Tibial artery (tissue), 4 donors: ENCODE data around the gene A2M.
A peak's percentile ranks its signal among the peaks of the same experiment; 100 is the strongest.

Experiments
- DNase-seq, 2 donors: peaks; one replicate each; pipeline ENCODE4 v3.0.0-alpha.2; 2019
- H3K27ac ChIP-seq, 2 donors: fragments of 200-600 bp; sonication (generic) in 1 of 2; 1 replicate in 1 of 2; 2 replicates in 1 of 2; pipeline ENCODE4 v1.5.1; 2018 to 2019; ENCODE audit warnings: mild to moderate bottlenecking in 1 of 2
- H3K27me3 ChIP-seq, 2 donors: fragments of 200-600 bp; sonication (generic) in 1 of 2; one replicate each; pipeline versions ENCODE4 v1.5.1 to v1.6.0; 2016 to 2019
- H3K36me3 ChIP-seq, 3 donors: fragments of 200-600 bp; sonication (generic) in 2 of 3; one replicate each; pipeline ENCODE4 v1.5.1; 2016 to 2019; ENCODE audit warnings: mild to moderate bottlenecking in 2 of 3
- H3K4me1 ChIP-seq, 4 donors: fragments of 200-600 bp; sonication (generic) in 2 of 4; 1 replicate in 3 of 4; 2 replicates in 1 of 4; pipeline ENCODE4 v1.5.1; 2016 to 2019
- H3K4me3 ChIP-seq, 2 donors: fragments of 200-600 bp; sonication (generic) in 1 of 2; 1 replicate in 1 of 2; 2 replicates in 1 of 2; pipeline ENCODE4 v1.5.1; 2018 to 2019; ENCODE audit warnings: mild to moderate bottlenecking in 2 of 2
- H3K9me3 ChIP-seq, 3 donors: fragments of 200-600 bp; sonication (generic) in 1 of 3; one replicate each; pipeline ENCODE4 v1.5.1; 2016 to 2019
- CTCF ChIP-seq, 2 experiments: fragments of 200-600 bp in 1 of 2; fragments of 450-650 bp in 1 of 2; IDR thresholded peaks; one replicate each; pipeline ENCODE4 v1.5.1; 2017 to 2019; ENCODE audit warnings: antibody characterized with exemption in 2 of 2, mild to moderate bottlenecking in 1 of 2, moderate library complexity in 1 of 2
- intact Hi-C: fragments of 100-400 bp; cut with DNase I; formaldehyde crosslinking; loops from one replicate; pipeline ENCODE4 v1.15.0; 2023; ENCODE audit warnings: low total_unique reads

A2M gene

DNA sequence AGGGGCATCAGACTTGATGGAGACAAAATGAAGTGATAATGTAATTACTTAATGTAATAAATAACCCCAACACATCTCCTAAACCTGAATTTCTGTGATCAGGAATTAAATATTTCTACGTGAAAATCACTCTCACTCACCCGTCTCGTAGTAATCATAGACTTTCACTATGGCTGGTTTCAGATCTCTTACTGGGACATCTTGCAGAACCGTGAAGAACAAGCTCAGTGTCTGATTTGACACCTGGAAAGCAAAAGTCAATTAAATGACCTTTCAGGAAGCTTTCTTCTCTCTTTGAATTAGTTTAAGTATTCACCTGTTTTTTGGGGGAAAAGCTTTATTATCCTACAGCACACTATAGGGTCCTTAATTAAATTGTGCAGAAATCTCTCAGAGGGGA is 47.1 kb downstream of the A2M start:
- Histone ChIP-seq H3K27me3 (no peaks in the 10 kb centered on the region), H3K9me3 (no peaks in the 10 kb centered on the region), H3K27ac (no peak overlapping the region), H3K36me3 (peaks cover 60 to 69% (median 65%) of the 10 kb centered on the region in 3 donors), H3K4me1 (peaks cover 0 to 19% (median 14%) of the 10 kb centered on the region in 4 donors), H3K4me3 (no peak overlapping the region)
- DNase-seq, result no peak
- intact Hi-C loops, result loop anchor here (10.0 kb wide), 1 partner anchor 576 kb away; no protein-coding TSS in a partner anchor
- TF ChIP-seq CTCF (IDR thresholded peaks at IDR 0.05), result no peak

DNA sequence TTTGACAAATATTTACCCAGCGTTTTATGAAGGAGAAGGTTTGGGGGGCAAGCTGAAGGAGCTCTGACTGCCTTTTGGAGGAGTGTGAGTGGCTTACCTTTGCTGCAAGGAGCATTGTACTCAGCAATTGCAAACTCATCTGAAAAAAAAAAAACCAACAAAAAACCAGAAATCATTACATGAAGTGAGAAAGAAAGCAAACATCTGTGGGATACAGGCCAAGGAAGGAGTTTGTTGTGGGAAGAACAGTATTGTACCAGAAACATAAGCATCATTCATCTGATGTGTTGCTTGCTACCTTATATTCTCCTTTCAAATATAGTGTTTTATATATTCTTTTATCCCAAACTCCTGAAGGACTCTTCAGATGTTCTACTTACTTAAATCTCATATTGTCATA is 47.6 kb downstream of the A2M start:
- no peak for TF ChIP-seq CTCF (IDR thresholded peaks at IDR 0.05)
- Histone ChIP-seq H3K9me3 (no peaks in the 10 kb centered on the region), H3K27me3 (no peaks in the 10 kb centered on the region), H3K27ac (no peak overlapping the region), H3K36me3 (peaks cover 55 to 64% (median 60%) of the 10 kb centered on the region in 3 donors), H3K4me1 (peaks cover 0 to 22% (median 16%) of the 10 kb centered on the region in 4 donors), H3K4me3 (no peak overlapping the region)
- intact Hi-C loops, result loop anchor here (10.0 kb wide), 1 partner anchor 577 kb away; no protein-coding TSS in a partner anchor
- no peak for DNase-seq

GRCh38 chr12:9066755-9067423 is 48.8 kb downstream of the A2M start:
- Histone ChIP-seq H3K36me3 (peaks cover 43 to 52% (median 48%) of the 10 kb centered on the region in 3 donors), H3K9me3 (no peaks in the 10 kb centered on the region), H3K4me3 (no peak overlapping the region), H3K27ac (peak overlapping the region in 1 of 2 donors; percentile 98), H3K27me3 (no peaks in the 10 kb centered on the region), H3K4me1 (peaks cover 0 to 22% (median 16%) of the 10 kb centered on the region in 4 donors)
- intact Hi-C loops, result loop anchor here (10.0 kb wide), 1 partner anchor 578 kb away; no protein-coding TSS in a partner anchor
- no peak for TF ChIP-seq CTCF (IDR thresholded peaks at IDR 0.05)
- DNase-seq, result no peak

- no peak for DNase-seq
- Histone ChIP-seq H3K36me3 (peaks cover 36 to 45% (median 41%) of the 10 kb centered on the region in 3 donors), H3K4me1 (peaks cover 0 to 22% (median 16%) of the 10 kb centered on the region in 4 donors), H3K9me3 (no peaks in the 10 kb centered on the region), H3K4me3 (no peak overlapping the region), H3K27ac (peak overlapping the region; percentile 94 to 98), H3K27me3 (no peaks in the 10 kb centered on the region)
- no peak for TF ChIP-seq CTCF (IDR thresholded peaks at IDR 0.05)
- intact Hi-C loops, result loop anchor here (10.0 kb wide), 1 partner anchor 579 kb away; no protein-coding TSS in a partner anchor
Measured at GRCh38 chr12:9066183-9066623, 49.5 kb downstream of the A2M start.

- Histone ChIP-seq H3K4me1 (peaks cover 0 to 22% (median 16%) of the 10 kb centered on the region in 4 donors), H3K36me3 (peaks cover 32 to 38% (median 34%) of the 10 kb centered on the region in 3 donors), H3K4me3 (peak overlapping the region; percentile 72 to 90), H3K9me3 (no peaks in the 10 kb centered on the region), H3K27ac (peak overlapping the region; percentile 94 to 98), H3K27me3 (no peaks in the 10 kb centered on the region)
- intact Hi-C loops, result loop anchor here (10.0 kb wide), 1 partner anchor 579 kb away; no protein-coding TSS in a partner anchor
- no peak for TF ChIP-seq CTCF (IDR thresholded peaks at IDR 0.05)
- DNase-seq, result no peak
Measured at GRCh38 chr12:9065607-9065856, 50.2 kb downstream of the A2M start.
